HTERT RPE-1 (cell line): ENCODE measurements around the gene PRCD.

Experiments used
- in situ Hi-C: fragments of 300-500 bp; cut with MboI; formaldehyde crosslinking; loops from 4 replicates; pipeline ENCODE4 v1.14.3; 2020; ENCODE audit warnings: low sequenced_read_pairs

Gene PRCD

GRCh38 chr17:76568811-76569221 lies 29.0 kb downstream of the PRCD start:
- in situ Hi-C loops = no loop called here

GRCh38 chr17:76569607-76570279 lies 29.9 kb downstream of the PRCD start:
- in situ Hi-C loops = no loop called here

GRCh38 chr17:76570457-76570856 lies 30.6 kb downstream of the PRCD start:
- in situ Hi-C loops = no loop called here

- in situ Hi-C loops = no loop called here
Observed at GRCh38 chr17:76570877-76571471, 31.1 kb downstream of the PRCD start.

GRCh38 chr17:76572201-76572910 lies 32.5 kb downstream of the PRCD start:
- in situ Hi-C loops = no loop called here

GRCh38 chr17:76573096-76573495 lies 33.3 kb downstream of the PRCD start:
- in situ Hi-C loops = no loop called here

- in situ Hi-C loops = no loop called here
Observed at GRCh38 chr17:76574166-76574565, 34.3 kb downstream of the PRCD start.

- in situ Hi-C loops = no loop called here
Observed at GRCh38 chr17:76575570-76575969, 35.7 kb downstream of the PRCD start.

GRCh38 chr17:76576189-76576588 lies 36.3 kb downstream of the PRCD start:
- in situ Hi-C loops = no loop called here

- in situ Hi-C loops = no loop called here
Observed at GRCh38 chr17:76577876-76578275, 38.0 kb downstream of the PRCD start.

- in situ Hi-C loops = no loop called here
Observed at GRCh38 chr17:76578376-76578775, 38.5 kb downstream of the PRCD start.

- in situ Hi-C loops = no loop called here
Observed at GRCh38 chr17:76579281-76579680, 39.4 kb downstream of the PRCD start.

- in situ Hi-C loops = no loop called here
Observed at GRCh38 chr17:76581515-76581914, 41.7 kb downstream of the PRCD start.

- in situ Hi-C loops = no loop called here
Observed at GRCh38 chr17:76582660-76583059, 42.8 kb downstream of the PRCD start.

GRCh38 chr17:76584427-76585032 lies 44.7 kb downstream of the PRCD start:
- in situ Hi-C loops = no loop called here

GRCh38 chr17:76585033-76585648 lies 45.3 kb downstream of the PRCD start:
- in situ Hi-C loops = no loop called here

- in situ Hi-C loops = no loop called here
Observed at GRCh38 chr17:76585649-76586593, 46.1 kb downstream of the PRCD start, which contains the start of gene ST6GALNAC2. Gene ST6GALNAC2, minus strand, starts transcription at chr17:76585860. Its CDS starts 52 bp downstream, at chr17:76585808.

GRCh38 chr17:76586741-76587487 lies 47.1 kb downstream of the PRCD start:
- in situ Hi-C loops = no loop called here

GRCh38 chr17:76588182-76588581 lies 48.3 kb downstream of the PRCD start:
- in situ Hi-C loops = no loop called here
